OCI-LY7 (cell line): ENCODE data around the gene EPB41L1.

Experiments
- EZH2phosphoT487 ChIP-seq: fragments of 200-600 bp; sonication (generic); IDR thresholded peaks from 2 replicates; pipeline ENCODE4 v1.6.1; 2018; ENCODE audit warnings: low read depth, borderline replicate concordance, mild to moderate bottlenecking, mixed run types, antibody characterized with exemption, low read length, moderate library complexity, mixed read lengths
- TF ChIP-seq, protein P1 (sequence below): fragments of 200-600 bp; sonication (generic); conservative IDR thresholded peaks from 2 replicates; pipeline ENCODE4 v1.5.1; 2014; ENCODE audit warnings: mild to moderate bottlenecking, antibody characterized with exemption, low read length, moderate library complexity, mixed read lengths

GRCh38 chr20:36147690-36148089, 6.8 kb upstream of the EPB41L1 start:
- TF ChIP-seq, protein P1, sequence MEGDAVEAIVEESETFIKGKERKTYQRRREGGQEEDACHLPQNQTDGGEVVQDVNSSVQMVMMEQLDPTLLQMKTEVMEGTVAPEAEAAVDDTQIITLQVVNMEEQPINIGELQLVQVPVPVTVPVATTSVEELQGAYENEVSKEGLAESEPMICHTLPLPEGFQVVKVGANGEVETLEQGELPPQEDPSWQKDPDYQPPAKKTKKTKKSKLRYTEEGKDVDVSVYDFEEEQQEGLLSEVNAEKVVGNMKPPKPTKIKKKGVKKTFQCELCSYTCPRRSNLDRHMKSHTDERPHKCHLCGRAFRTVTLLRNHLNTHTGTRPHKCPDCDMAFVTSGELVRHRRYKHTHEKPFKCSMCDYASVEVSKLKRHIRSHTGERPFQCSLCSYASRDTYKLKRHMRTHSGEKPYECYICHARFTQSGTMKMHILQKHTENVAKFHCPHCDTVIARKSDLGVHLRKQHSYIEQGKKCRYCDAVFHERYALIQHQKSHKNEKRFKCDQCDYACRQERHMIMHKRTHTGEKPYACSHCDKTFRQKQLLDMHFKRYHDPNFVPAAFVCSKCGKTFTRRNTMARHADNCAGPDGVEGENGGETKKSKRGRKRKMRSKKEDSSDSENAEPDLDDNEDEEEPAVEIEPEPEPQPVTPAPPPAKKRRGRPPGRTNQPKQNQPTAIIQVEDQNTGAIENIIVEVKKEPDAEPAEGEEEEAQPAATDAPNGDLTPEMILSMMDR: no peak
- no peak for TF ChIP-seq EZH2phosphoT487
